Fibroblast of skin of right biceps (primary cell): ENCODE results near the gene PLCH1.

Experiments
- DNase-seq: peaks from one replicate; pipeline ENCODE4 v3.0.0-alpha.2; 2013

PLCH1 gene

DNA sequence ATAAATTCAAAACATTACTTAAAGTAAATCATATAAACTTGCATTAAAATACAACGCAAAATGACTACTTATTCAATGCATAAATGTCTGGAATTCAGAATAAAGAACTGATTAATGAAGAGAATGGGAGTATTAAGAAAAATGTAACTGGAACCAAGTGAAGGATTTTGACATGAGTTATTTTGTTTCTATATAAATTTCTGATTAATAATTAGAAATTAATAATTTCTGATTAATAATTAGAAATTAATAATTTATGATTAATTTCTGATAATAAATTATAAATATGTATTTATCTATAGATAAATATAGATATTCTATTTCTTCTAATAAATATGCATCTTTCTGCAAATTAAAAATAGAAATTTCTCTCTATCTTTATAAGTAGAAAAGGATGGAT is 291.4 kb downstream of the PLCH1 start:
- DNase-seq = no peak

DNA sequence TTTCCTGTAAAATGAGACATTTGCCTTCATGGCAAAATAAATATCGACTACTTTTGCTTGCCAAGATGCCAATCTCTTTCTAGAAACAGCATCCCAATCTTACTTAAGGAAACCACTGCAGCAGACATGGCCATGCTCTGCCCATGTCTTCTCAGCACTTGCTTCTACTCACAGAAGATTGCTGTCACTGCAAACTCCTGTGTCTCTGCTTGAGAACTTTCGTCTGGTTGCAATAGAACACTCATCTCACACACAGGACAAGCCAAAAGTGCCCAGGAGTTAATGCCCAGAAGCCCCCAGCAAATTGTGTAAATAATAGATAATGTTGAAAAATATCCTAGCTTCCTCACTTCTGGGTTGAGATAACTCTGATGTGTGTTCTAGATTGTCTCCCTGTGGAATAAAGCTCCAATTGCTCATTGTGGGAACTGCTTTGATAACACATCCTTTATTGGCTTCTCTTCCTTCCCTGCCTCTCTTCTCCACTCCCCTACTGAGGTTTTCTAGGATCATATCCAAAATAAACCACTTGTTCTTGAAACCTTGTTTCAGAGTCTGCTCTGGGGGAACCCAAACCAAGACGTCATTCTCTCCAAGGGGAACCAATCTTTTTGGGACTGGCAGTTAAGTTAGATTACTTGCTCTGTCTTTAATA is 295.1 kb downstream of the PLCH1 start:
- peak; percentile 28 for DNase-seq

DNA sequence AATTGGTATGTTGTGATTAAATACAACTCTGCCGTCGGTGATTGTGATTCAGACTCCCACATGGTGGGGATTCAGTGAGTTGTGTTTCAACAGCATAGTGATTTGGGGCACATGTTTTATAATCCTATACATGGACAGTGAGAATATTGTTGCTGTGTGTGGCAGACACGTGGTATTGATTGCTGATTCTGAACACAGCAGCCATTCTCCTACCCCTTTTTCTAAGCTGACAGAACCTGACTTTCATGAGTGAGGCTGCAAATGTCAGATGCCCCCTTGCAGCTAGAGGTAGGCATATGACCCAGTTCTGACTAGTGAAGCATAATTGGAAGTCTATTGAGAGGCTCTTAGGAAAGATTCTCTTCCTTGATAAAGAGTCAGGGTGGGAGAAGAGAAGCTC is 296.3 kb downstream of the PLCH1 start:
- DNase-seq = no peak

DNA sequence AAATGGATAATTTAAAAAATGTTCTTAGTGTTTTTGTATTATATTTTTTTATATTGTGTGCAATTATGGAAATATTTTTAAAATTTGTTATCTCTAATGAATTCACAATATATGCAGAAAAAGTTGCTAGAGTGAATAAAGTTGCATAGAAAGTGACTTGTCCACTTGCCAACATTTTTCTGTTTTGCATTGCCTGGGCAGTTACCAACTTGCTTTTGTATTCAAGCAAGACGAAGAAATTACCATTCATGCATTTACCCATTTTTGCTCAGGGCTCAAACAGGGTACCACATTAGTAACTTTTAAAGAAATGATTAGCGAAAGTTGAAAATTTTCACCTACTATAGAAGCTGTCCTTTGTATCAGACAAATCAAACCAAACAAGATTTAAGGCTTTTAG is 298.5 kb downstream of the PLCH1 start:
- DNase-seq = no peak

DNA sequence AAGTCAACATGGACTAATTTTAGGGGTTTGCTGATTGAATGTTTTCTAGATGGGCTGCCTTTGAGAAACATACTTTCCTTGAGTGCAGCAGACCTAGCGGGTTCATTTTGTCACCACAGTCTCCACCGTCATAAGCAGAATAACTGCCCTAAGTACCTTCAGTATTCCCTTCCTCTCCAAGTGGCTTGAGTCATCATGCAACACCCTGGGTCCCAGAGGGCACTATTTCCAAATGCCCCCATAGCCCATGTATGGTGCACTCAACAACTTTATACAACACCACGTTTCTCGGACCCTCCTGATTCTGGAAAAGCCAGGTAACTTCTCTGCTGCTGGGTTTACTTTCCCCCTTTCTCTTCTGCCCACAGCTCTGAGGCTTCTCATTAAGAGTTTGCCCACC is 300.1 kb downstream of the PLCH1 start:
- no peak for DNase-seq

DNA sequence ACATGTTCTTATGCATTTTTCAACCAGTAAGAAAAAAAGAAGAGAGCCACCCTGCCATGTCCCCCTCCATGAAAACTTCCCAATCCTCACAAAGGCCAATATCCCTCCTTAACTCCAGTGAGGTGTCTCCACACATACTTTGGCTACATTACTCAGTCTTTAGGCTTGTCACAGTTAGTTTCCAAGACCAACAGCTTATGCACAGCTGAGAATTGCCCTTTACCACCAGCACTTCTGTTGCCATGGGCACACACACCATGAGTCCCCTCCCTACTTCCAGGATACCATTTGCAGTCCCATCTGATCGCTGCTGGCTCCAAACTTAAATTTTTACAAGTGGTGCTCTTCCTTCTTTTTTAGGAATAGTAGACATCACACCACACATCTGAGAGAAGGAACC is 301.1 kb downstream of the PLCH1 start:
- no peak for DNase-seq

DNA sequence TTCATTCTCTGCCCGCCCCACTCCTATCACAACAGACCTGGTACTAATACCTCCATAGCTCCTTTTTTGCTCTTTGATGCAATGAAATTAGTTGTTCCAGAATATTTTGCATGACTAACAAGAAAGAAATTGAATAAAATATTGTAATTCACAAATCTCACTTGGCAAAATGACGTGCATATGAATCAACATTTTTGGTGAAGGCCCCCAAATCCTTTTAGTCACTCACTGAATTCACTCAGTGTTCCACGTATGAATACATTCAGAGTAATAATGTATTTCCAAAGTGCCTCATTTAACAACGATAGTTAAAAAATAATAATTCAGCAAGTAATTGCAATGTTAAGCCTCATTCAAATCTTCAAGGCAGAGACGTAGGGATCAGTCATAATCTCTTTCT is 302.8 kb downstream of the PLCH1 start:
- DNase-seq = peak; percentile 65

DNA sequence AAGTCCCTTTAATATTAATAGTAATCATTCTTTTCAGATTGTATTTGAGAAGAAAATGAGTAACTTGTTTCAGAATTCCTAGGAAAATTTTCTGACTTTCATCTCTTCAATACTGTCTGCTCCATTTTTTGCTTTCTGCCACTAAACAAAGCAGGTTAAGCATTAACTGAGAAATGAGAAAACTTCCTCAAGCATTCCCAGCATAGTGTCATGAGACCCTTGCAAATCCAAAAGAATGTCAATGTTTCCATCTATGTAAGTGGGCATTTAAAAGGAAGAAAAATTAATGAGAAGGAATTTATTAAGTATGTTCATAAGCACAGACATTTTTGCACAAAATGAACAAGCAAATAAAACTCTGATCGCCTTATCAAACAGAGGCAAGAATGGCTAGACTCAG is 303.4 kb downstream of the PLCH1 start:
- no peak for DNase-seq

DNA sequence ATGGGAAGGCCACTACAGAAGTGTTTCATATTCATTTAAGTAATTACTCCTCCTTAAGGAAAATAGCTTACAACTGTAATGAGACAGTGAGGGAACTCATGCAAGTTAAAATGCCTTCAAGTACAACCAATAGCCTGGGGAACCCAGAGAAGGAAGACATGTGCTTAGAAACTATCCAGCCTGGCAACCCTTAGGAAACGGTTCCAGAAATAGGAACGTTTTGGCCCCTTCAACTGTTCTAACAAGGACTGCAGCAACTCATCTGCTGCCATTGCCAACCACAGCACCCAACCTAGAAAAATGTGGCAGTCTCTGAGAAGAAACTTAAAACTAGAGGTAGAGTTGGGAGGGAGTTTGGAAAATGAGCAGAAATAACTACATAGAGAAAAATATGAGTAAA is 303.8 kb downstream of the PLCH1 start:
- DNase-seq = no peak

DNA sequence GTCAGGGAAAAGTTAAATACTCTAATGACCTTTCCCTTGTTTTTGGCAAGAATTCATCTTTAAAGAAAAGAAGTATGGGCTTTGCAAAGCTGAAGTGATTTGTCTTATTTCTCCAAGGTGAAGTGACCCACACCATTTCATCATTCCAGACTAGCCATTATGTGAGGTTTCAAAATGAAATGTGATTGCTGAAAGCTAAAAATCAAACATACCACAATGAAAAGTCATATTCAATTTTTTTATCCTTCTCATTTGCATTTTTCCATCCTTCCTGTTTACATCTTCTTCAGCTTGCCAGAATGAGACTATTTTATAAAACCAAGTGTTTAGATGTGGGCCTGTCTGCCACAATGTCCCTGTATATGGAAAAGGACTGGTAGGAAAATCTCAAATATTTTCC is 309.1 kb downstream of the PLCH1 start:
- DNase-seq = peak; percentile 49

DNA sequence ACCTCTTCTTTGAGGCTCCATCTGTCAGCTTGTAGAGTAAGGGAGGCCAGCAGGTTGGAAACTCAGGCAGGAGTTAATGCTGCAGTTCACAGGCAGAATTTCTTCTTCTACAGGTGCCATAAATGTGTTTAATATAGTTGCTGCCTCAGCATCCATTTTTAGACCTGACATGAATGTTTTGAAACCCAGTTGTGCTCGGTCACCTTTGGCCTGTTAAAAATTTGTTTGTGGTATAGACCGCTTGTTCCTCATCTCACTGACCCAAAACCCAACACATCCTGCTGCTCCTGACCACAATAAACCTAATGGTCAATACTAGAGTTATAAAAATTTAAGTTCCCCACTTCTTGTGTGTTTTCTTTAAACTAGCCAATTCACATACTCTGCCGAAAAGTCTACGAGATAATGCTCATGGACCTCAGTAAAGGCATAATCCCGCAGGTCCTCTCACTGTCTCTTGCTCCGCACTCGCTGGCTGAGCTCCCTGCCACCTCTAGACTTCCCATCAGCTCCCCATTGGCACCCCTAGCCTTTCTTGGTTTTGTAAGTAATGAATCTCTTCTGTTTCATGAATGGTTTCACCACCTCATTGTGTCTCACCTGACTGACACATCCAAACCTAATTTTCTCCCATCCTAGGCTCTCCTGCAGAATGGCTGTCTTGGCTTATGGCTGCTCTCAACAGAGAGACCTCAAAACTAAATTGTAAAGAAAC is 312.9 kb downstream of the PLCH1 start:
- DNase-seq = no peak

DNA sequence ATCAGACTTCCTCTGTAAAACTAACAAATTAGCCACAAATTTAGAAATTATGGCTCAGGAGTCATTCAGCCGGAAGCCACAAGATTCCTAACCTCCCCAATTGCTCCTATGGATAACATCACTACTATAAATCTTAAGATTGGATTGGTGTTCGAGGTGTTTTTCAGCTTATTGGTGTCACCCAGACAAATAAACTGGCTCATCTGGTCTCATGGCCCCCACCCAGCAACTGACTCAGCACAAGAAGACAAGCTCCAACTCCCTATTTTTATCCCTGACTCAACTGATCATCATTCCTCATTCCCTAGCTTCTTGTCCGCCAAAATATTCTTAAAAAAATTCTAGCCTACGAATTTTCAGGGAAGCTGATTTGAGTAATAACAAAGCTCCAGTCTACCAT is 316.3 kb downstream of the PLCH1 start:
- peak; percentile 91 for DNase-seq

DNA sequence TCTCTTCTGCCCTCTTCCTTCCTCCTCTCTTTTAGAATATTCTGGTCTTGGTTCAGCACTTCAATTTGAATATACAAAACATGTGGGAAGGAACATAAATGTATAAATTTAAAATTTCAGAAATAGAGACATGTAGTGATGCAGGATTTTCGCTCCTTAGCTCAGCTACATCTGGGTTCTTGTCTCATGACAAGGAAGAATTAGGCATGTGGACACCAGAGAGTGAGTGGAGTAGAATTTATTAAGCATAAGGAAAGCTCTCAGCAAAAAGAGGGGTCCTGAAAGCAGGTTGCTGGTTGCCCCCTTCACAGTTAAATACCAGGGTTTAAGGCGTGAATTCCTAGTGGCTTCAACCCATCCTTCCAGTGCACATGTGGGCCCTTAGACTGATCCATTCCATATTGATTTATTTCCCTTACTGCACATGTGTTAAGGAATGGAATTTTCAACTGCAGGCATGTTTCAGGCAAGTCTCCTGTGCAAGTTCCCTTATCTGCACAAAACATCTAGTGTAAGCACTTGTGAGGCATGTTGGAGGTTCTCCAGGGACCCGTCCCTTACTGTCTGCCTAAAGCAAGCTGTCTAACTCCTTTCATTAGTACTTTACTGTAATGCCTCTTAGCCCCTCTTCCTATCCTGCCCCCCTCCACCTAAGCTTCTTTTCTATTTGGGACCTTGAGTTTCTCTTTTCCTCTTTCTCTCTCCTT is 318.2 kb downstream of the PLCH1 start:
- DNase-seq = peak; percentile 52

DNA sequence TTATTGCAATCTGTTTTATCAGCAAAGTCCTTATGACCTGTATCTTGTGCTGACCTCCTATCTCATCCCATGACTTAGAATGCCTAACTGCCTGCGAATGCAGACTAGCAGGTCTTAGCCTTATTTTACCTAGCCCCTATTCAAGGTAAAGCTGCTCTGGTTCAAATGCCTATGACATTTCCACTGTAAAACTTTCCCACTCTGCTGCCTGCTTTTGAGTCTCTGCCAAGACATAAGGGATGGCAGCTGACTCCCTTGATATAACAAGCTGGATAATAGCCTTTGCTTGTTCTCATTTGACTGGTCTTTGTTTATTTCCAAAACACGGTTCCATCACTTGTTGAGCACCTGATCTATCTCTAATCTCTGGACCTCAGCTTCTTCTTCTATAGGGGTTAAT is 319.5 kb downstream of the PLCH1 start:
- no peak for DNase-seq

DNA sequence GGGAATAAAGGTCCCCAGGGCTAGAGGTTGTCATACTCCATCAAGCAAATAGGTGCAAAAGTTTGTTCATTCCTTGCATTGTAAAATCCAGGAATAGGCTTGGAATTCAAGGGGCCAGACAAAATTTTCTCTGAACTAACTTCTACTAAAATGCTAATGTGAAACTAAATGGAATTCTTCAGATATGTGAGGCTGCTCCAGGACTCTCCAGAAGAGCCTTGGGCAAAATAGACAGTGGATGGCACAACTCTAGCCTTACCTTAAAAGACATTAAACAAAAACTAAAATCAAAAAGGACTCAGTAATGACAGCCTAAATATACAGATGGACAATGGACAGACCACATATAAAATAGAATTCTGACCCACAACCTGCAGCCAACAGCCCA is 320.6 kb downstream of the PLCH1 start:
- DNase-seq = no peak

DNA sequence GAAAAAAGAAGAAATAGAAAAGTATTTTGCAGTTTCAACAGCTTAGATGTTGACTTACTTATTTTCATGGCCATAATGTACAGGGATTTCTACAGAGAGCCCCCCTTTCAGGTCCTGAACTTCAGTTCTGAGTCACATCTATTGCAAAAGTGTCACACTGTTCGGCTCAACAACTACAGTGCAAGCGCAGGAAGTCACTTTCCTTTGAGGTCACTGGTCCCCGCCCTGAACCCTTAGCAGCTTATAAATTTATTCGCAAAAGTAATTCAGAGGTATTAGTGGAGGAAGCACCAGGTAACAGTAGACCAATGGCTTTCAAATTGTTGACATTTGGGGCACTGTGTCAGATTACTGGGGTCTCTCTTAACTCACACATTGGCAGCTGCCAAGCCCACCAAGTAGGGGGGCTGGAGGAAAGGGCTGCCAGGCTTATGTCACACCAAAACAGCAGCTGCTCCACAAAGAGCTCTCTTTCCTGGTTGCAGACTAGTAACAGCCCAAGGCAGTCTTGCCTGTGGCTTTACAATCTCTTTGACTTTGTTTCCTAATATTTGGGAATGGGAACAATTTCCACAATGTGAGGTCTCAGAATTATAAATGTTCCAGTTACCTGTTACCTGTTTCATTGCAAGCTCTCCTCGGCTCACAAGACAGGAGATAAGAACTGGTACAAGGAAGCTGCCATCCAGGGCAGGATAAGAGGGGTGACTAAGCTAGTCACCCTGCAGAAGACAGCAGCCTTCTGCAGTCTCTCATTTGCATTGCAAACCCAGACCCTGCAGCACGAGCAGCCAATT is 321.1 kb downstream of the PLCH1 start:
- no peak for DNase-seq

DNA sequence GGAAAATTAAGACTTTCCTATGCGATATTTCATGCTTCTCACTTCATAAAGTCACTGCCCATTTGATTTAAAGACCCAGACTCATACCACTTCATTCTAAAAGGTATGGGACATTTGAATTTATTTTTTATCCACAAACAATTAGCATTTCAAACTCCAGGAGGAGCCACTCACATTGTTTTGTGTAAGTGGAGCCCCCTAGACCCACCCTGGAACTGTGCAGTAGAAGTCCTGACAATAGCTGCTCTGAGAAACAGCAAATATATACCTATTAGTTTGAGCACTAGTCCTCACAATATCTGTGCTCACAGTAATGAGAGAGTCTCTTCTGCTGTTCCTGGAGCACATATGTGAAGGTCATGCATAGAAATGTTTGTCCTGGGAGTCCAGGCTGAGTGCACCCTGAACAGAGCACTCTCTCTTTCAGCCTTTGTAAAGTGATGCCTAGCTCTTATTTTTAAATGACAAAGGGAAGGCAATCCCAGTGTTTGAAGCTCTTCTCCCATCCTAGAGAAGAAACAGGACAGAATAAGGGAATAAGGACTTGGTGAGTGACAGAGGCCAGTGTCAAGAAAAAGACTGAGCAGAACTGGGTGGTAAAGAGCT is 323.9 kb downstream of the PLCH1 start:
- DNase-seq = no peak

DNA sequence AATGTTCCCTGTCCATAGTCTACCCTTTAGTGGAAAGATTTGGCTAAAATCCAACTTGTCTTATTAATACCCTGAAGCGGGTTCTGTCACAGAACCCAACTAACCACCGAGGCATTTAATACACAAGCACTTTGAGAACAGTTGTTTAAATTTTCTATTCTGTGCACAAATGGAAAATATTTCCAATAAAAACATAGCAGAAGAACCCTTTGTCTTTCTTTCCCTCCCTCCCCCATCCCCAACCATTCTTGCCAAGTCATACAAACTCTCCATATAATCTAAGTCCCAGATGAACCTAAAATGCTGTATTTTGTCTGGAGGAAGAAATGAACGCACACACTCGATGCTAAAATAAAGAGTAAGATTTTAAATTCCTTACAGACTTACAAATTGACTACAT is 324.5 kb downstream of the PLCH1 start:
- no peak for DNase-seq

DNA sequence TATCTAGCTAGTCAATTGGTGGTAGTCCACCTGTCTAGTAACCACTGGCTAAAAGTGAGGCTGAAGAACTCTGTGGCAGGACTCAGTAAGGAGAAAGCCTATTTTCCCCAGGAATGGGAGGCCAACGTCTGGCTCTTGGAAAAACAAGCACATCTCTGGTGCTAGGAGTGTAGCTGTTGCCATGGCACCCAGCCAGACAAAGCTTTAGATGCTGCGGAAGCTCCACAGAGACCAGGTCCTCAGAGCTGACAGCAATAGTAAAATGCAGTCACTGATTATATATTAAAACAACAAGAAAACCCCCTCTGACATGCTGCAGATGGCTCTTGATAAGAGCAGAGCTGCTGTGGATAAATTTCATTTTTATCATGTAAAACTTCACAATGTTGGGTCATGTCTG is 326.5 kb downstream of the PLCH1 start:
- DNase-seq = peak; percentile 46

DNA sequence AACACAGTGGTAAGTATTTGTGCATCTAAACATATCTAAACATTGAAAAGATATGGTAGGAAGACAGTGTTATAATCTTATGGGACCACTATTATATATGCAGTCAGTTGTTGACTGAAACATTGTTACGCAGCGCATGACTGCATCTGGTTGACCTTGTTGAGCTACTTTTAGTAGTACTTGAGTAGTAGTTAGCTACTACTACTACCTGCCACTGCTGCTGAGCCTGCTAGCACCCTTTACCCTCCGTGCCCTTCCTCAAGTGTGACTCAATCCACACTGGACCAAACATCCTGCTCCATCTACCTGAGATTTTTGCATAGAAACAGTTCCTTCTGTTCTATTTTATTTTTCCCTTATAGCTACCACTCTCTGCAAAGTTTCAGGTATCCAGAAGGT is 327.8 kb downstream of the PLCH1 start:
- DNase-seq = no peak

DNA sequence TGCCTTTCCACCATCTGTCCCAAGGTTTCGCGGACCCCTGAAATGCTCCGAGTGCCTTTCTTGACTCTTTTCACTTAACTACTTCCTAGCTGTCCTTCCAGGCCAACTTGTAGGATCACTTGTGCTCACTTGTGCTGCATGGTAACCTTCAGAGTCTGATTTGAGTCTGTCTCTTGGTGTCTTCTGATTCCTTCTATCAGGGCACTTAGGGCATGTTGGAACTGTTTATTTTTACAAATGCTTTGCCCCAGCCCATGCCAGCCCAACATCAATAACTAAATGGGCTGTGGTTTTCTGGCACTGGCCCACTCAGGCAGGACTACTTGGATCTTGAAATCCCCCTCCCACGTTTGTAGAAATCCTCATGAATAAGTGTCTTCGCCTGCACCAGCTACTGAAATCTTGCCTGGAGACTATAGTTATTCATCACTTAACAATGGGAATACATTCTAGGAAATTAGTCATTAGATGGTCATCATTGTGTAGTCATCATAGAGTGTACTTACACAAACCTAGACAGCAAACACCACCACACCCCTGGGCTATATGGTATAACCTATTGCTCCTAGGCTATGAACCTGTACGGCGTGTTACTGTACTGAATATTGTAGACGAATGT is 328.3 kb downstream of the PLCH1 start:
- DNase-seq = peak; percentile 80

DNA sequence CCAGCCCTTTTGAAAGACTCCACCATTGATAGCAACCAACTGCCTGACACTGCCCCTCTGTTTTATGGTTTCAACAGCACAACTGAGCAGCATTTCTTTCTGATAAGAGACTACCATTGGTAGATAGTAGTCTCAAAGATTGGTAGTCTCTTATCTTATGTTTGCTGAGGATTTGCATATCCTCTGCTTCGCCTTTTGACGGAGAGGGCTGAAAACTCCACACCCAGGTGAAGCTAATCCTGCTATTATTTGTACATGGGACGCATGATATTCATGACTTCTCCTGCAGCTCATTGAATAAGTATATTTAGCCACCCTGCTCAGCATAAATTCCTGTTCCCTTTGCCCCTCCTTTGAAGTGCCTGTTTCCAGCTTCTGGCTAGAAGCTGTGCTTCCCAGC is 332.0 kb downstream of the PLCH1 start:
- DNase-seq = no peak
